ENCODE measurements around the gene C17orf113.

Gene C17orf113

GRCh38 chr17:41998497-41998896 lies 51.9 kb downstream of the C17orf113 start:
- Histone ChIP-seq H3K79me2 (ENCODE audit: control insufficient read depth, insufficient read depth, low read length, unreplicated experiment) (peaks cover 50% of the 10 kb centered on the region), H2AFZ (ENCODE audit: low read length, unreplicated experiment) (no peak overlapping the region), H3K36me3 (ENCODE audit: insufficient read depth, low read length) (peaks cover 47% of the 10 kb centered on the region), H3K4me3 (ENCODE audit: low read depth, low read length) (no peak overlapping the region), H3K4me1 (ENCODE audit: control insufficient read depth, insufficient read depth, low read length, unreplicated experiment) (peaks cover 36% of the 10 kb centered on the region), H3K27ac (ENCODE audit: low read depth, low read length) (no peak overlapping the region), H3K27me3 (ENCODE audit: insufficient read depth, low read length) (no peaks in the 10 kb centered on the region)

- Histone ChIP-seq H3K4me3 (ENCODE audit: low read depth, low read length) (no peak overlapping the region), H3K27me3 (ENCODE audit: insufficient read depth, low read length) (no peaks in the 10 kb centered on the region), H3K36me3 (ENCODE audit: insufficient read depth, low read length) (peaks cover 52% of the 10 kb centered on the region), H3K4me1 (ENCODE audit: control insufficient read depth, insufficient read depth, low read length, unreplicated experiment) (peaks cover 29% of the 10 kb centered on the region), H3K27ac (ENCODE audit: low read depth, low read length) (peak overlapping the region; percentile 65), H3K79me2 (ENCODE audit: control insufficient read depth, insufficient read depth, low read length, unreplicated experiment) (peaks cover 40% of the 10 kb centered on the region), H2AFZ (ENCODE audit: low read length, unreplicated experiment) (no peak overlapping the region)
Measured at GRCh38 chr17:41996855-41997164, 53.6 kb downstream of the C17orf113 start.

GRCh38 chr17:41992576-41992975 lies 57.8 kb downstream of the C17orf113 start:
- H3K27ac ChIP-seq (ENCODE audit: low read depth, low read length), result no peak overlapping the region
- peaks cover 67% of the 10 kb centered on the region for H3K36me3 ChIP-seq (ENCODE audit: insufficient read depth, low read length)
- H2AFZ ChIP-seq (ENCODE audit: low read length, unreplicated experiment), result no peak overlapping the region
- H3K4me3 ChIP-seq (ENCODE audit: low read depth, low read length), result no peak overlapping the region
- H3K27me3 ChIP-seq (ENCODE audit: insufficient read depth, low read length), result no peaks in the 10 kb centered on the region
- H3K79me2 ChIP-seq (ENCODE audit: control insufficient read depth, insufficient read depth, low read length, unreplicated experiment), result peaks cover 23% of the 10 kb centered on the region
- H3K4me1 ChIP-seq (ENCODE audit: control insufficient read depth, insufficient read depth, low read length, unreplicated experiment), result peaks cover 22% of the 10 kb centered on the region

GRCh38 chr17:41989702-41990419 lies 60.5 kb downstream of the C17orf113 start:
- no peak overlapping the region for H3K27ac ChIP-seq (ENCODE audit: low read depth, low read length)
- no peak overlapping the region for H3K4me3 ChIP-seq (ENCODE audit: low read depth, low read length)
- H3K4me1 ChIP-seq (ENCODE audit: control insufficient read depth, insufficient read depth, low read length, unreplicated experiment), result peaks cover 5% of the 10 kb centered on the region
- no peaks in the 10 kb centered on the region for H3K27me3 ChIP-seq (ENCODE audit: insufficient read depth, low read length)
- H3K79me2 ChIP-seq (ENCODE audit: control insufficient read depth, insufficient read depth, low read length, unreplicated experiment), result peaks cover 12% of the 10 kb centered on the region
- H3K36me3 ChIP-seq (ENCODE audit: insufficient read depth, low read length), result peaks cover 63% of the 10 kb centered on the region
- no peak overlapping the region for H2AFZ ChIP-seq (ENCODE audit: low read length, unreplicated experiment)

- Histone ChIP-seq H3K27ac (ENCODE audit: low read depth, low read length) (no peak overlapping the region), H3K4me1 (ENCODE audit: control insufficient read depth, insufficient read depth, low read length, unreplicated experiment) (peaks cover 5% of the 10 kb centered on the region), H2AFZ (ENCODE audit: low read length, unreplicated experiment) (no peak overlapping the region), H3K4me3 (ENCODE audit: low read depth, low read length) (no peak overlapping the region), H3K27me3 (ENCODE audit: insufficient read depth, low read length) (no peaks in the 10 kb centered on the region), H3K36me3 (ENCODE audit: insufficient read depth, low read length) (peaks cover 64% of the 10 kb centered on the region), H3K79me2 (ENCODE audit: control insufficient read depth, insufficient read depth, low read length, unreplicated experiment) (peaks cover 10% of the 10 kb centered on the region)
Measured at GRCh38 chr17:41988418-41988817, 62.0 kb downstream of the C17orf113 start.

Measured in ACC112 (cell line).